T47D (cell line): ENCODE data around the gene SIX3.
A peak's percentile ranks its signal among the peaks of the same experiment; 100 is the strongest.

Source experiments
- DNase-seq, 2 experiments: peaks; one replicate each; pipeline versions ENCODE4 v3.0.0 to v3.0.0-alpha.2; 2011 to 2012; ENCODE audit warnings: low read depth in 1 of 2, low spot score in 1 of 2
- JUND ChIP-seq: IDR thresholded peaks from 2 replicates; pipeline ENCODE4 v1.6.1; 2012; ENCODE audit warnings: low read depth
- in situ Hi-C: cut with HindIII; loops from 2 replicates; pipeline ENCODE4 v1.10.0; 2016; ENCODE audit warnings: low sequenced_read_pairs, low pct_unique_long_range_greater_than_20kb

The SIX3 gene

GRCh38 chr2:44960871-44961270, 19.4 kb downstream of the SIX3 start:
- in situ Hi-C loops = no loop called here
- no peak for DNase-seq
- TF ChIP-seq JUND = no peak

- in situ Hi-C loops = no loop called here
- no peak for TF ChIP-seq JUND
- DNase-seq = no peak
Measured at GRCh38 chr2:44962176-44962695, 20.7 kb downstream of the SIX3 start.

GRCh38 chr2:44964752-44965236, 23.3 kb downstream of the SIX3 start:
- TF ChIP-seq JUND = no peak
- in situ Hi-C loops = no loop called here
- no peak for DNase-seq

GRCh38 chr2:44965684-44966083, 24.2 kb downstream of the SIX3 start:
- TF ChIP-seq JUND = no peak
- no peak for DNase-seq
- in situ Hi-C loops = no loop called here

GRCh38 chr2:44967056-44967455, 25.6 kb downstream of the SIX3 start:
- DNase-seq = no peak
- in situ Hi-C loops = no loop called here
- TF ChIP-seq JUND = no peak

- no peak for TF ChIP-seq JUND
- in situ Hi-C loops = no loop called here
- no peak for DNase-seq
Measured at GRCh38 chr2:44967727-44968432, 26.4 kb downstream of the SIX3 start.

GRCh38 chr2:44969936-44970335, 28.4 kb downstream of the SIX3 start:
- TF ChIP-seq JUND = no peak
- DNase-seq = no peak
- in situ Hi-C loops = no loop called here

- no peak for TF ChIP-seq JUND
- in situ Hi-C loops = no loop called here
- no peak for DNase-seq
Measured at GRCh38 chr2:44970846-44971450, 29.4 kb downstream of the SIX3 start.

GRCh38 chr2:44972771-44973535, 31.5 kb downstream of the SIX3 start:
- in situ Hi-C loops = no loop called here
- TF ChIP-seq JUND = no peak
- DNase-seq = no peak

GRCh38 chr2:44974064-44974715, 32.7 kb downstream of the SIX3 start:
- in situ Hi-C loops = no loop called here
- TF ChIP-seq JUND = no peak
- peak; percentile 23 to 75 for DNase-seq

- in situ Hi-C loops = no loop called here
- TF ChIP-seq JUND = no peak
- no peak for DNase-seq
Measured at GRCh38 chr2:44975571-44976450, 34.3 kb downstream of the SIX3 start.
